ENCODE measurements around the gene NOD1.

The NOD1 gene

GRCh38 chr7:30450240-30450982, 28.2 kb downstream of the NOD1 start:
- DNase-seq (ENCODE audit: low read depth, low spot score): peak; percentile 35

GRCh38 chr7:30448461-30449189, 30.0 kb downstream of the NOD1 start:
- DNase-seq (ENCODE audit: low read depth, low spot score): no peak

GRCh38 chr7:30447466-30447865, 31.1 kb downstream of the NOD1 start:
- no peak for DNase-seq (ENCODE audit: low read depth, low spot score)

GRCh38 chr7:30446266-30446665, 32.3 kb downstream of the NOD1 start:
- no peak for DNase-seq (ENCODE audit: low read depth, low spot score)

- DNase-seq (ENCODE audit: low read depth, low spot score): no peak
Observed at GRCh38 chr7:30445770-30446169, 32.8 kb downstream of the NOD1 start.

- no peak for DNase-seq (ENCODE audit: low read depth, low spot score)
Observed at GRCh38 chr7:30437823-30438574, 40.6 kb downstream of the NOD1 start.

GRCh38 chr7:30436518-30436917, 42.1 kb downstream of the NOD1 start:
- DNase-seq (ENCODE audit: low read depth, low spot score): no peak

GRCh38 chr7:30436046-30436445, 42.5 kb downstream of the NOD1 start:
- no peak for DNase-seq (ENCODE audit: low read depth, low spot score)

GRCh38 chr7:30434140-30434799, 44.3 kb downstream of the NOD1 start:
- DNase-seq (ENCODE audit: low read depth, low spot score): no peak

GRCh38 chr7:30433506-30433905, 45.1 kb downstream of the NOD1 start:
- no peak for DNase-seq (ENCODE audit: low read depth, low spot score)

GRCh38 chr7:30433082-30433481, 45.5 kb downstream of the NOD1 start:
- DNase-seq (ENCODE audit: low read depth, low spot score): peak; percentile 29

- DNase-seq (ENCODE audit: low read depth, low spot score): no peak
Observed at GRCh38 chr7:30430777-30431176, 47.8 kb downstream of the NOD1 start.

- DNase-seq (ENCODE audit: low read depth, low spot score): peak; percentile 58
Observed at GRCh38 chr7:30430276-30430675, 48.3 kb downstream of the NOD1 start.

- DNase-seq (ENCODE audit: low read depth, low spot score): no peak
Observed at GRCh38 chr7:30429156-30429530, 49.4 kb downstream of the NOD1 start.

GRCh38 chr7:30428246-30429155, 50.1 kb downstream of the NOD1 start:
- no peak for DNase-seq (ENCODE audit: low read depth, low spot score)

GRCh38 chr7:30427296-30428070, 51.1 kb downstream of the NOD1 start:
- DNase-seq (ENCODE audit: low read depth, low spot score): no peak

GRCh38 chr7:30424506-30424905, 54.1 kb downstream of the NOD1 start:
- no peak for DNase-seq (ENCODE audit: low read depth, low spot score)

GRCh38 chr7:30423788-30424505, 54.6 kb downstream of the NOD1 start:
- DNase-seq (ENCODE audit: low read depth, low spot score): no peak

GRCh38 chr7:30422922-30423321, 55.7 kb downstream of the NOD1 start:
- no peak for DNase-seq (ENCODE audit: low read depth, low spot score)

All from smooth muscle cell of the brain vasculature (primary cell).